IMR-90 (cell line): ENCODE measurements around the gene DOCK6. TPM values are rescaled to one million over a fixed set of nuclear protein-coding genes. Genes with fewer than 3 reads are reported as not detected.

Source experiments
- ATAC-seq: fragments of 200-7000 bp; cut with Tn5 transposase; 2 replicates; pipeline ENCODE4 v1.9.1; 2020; ENCODE audit warnings: low read depth, mild to moderate bottlenecking, moderate library complexity
- BruUV-seq: library from RNA; stranded (reverse); fragments of 400-500 nt; replicated peaks from 2 replicates; lab custom pipeline; 2021; lab: Mats Ljungman, UMichigan
- CTCF ChIA-PET: fragments of 300-600 bp; formaldehyde crosslinking; extraction: SDS; loops from one replicate; lab custom pipeline; 2021; ENCODE audit warnings: antibody characterized with exemption; lab: Yijun Ruan, JAX
- POLR2A ChIA-PET: fragments of 300-600 bp; sonication (Branson Sonifier 250); formaldehyde crosslinking; loops from one replicate; lab custom pipeline; 2022; ENCODE audit warnings: antibody characterized with exemption; ENCODE audit not compliant: unreplicated experiment; lab: Charles Lee
- DNase-seq: peaks from one replicate; pipeline ENCODE4 v3.0.0; 2013
- H2AFZ ChIP-seq: replicated peaks from 2 replicates; pipeline ENCODE3; 2013; ENCODE audit warnings: low read length, mild to moderate bottlenecking; ENCODE audit not compliant: poor library complexity
- H2AK5ac ChIP-seq: 2 replicates; pipeline ENCODE4 v1.6.1; 2013; ENCODE audit warnings: low read depth, low read length, inconsistent platforms
- H2AK9ac ChIP-seq: replicated peaks from 2 replicates; pipeline ENCODE3; 2013; ENCODE audit warnings: mild to moderate bottlenecking, low read depth, low read length, moderate library complexity; ENCODE audit not compliant: poor library complexity
- H2BK120ac ChIP-seq: 2 replicates; pipeline ENCODE4 v1.6.1; 2013; ENCODE audit warnings: low read depth, low read length, inconsistent platforms
- H2BK15ac ChIP-seq: 3 replicates; pipeline ENCODE4 v1.6.1; 2013; ENCODE audit warnings: low read depth, low read length, inconsistent platforms
- H2BK20ac ChIP-seq: 2 replicates; pipeline ENCODE4 v1.6.1; 2013; ENCODE audit warnings: low read depth, mild to moderate bottlenecking, inconsistent platforms, low read length, moderate library complexity
- H2BK5ac ChIP-seq: 2 replicates; pipeline ENCODE4 v1.6.1; 2013; ENCODE audit warnings: mild to moderate bottlenecking, low read depth, low read length, inconsistent platforms; ENCODE audit not compliant: poor library complexity, severe bottlenecking
- H3K14ac ChIP-seq: replicated peaks from 2 replicates; pipeline ENCODE4 v1.6.1; 2013; ENCODE audit warnings: low read depth, low read length, inconsistent platforms
- H3K18ac ChIP-seq: 2 replicates; pipeline ENCODE4 v1.6.1; 2013; ENCODE audit warnings: low read depth, low read length, control low read depth
- H3K23ac ChIP-seq: 2 replicates; pipeline ENCODE4 v1.6.1; 2013; ENCODE audit warnings: low read depth, low read length, inconsistent platforms
- H3K27ac ChIP-seq: 2 replicates; pipeline ENCODE4 v1.5.1; 2013; ENCODE audit warnings: mild to moderate bottlenecking, control low read depth, low read length; ENCODE audit not compliant: insufficient read depth
- H3K27me3 ChIP-seq: 2 replicates; pipeline ENCODE4 v1.6.1; 2013; ENCODE audit warnings: low read length; ENCODE audit not compliant: control insufficient read depth, insufficient read depth
- H3K36me3 ChIP-seq: 2 replicates; pipeline ENCODE4 v1.6.1; 2013; ENCODE audit warnings: low read length, mixed read lengths; ENCODE audit not compliant: control insufficient read depth, insufficient read depth
- H3K4ac ChIP-seq: 2 replicates; pipeline ENCODE4 v1.6.1; 2013; ENCODE audit warnings: low read depth, low read length, inconsistent platforms
- H3K4me1 ChIP-seq: 2 replicates; pipeline ENCODE4 v1.6.1; 2013; ENCODE audit warnings: low read length, mixed read lengths; ENCODE audit not compliant: control insufficient read depth, insufficient read depth
- H3K4me2 ChIP-seq: 2 replicates; pipeline ENCODE4 v1.6.1; 2013; ENCODE audit warnings: low read depth, mild to moderate bottlenecking, control low read depth, low read length, moderate library complexity
- H3K4me3 ChIP-seq: 2 replicates; pipeline ENCODE4 v1.5.1; 2013; ENCODE audit warnings: low read depth, mild to moderate bottlenecking, control low read depth, low read length, moderate library complexity; ENCODE audit not compliant: insufficient read depth
- H3K56ac ChIP-seq: 2 replicates; pipeline ENCODE4 v1.6.1; 2013; ENCODE audit warnings: low read length, inconsistent platforms; ENCODE audit not compliant: insufficient read depth; ENCODE audit errors: extremely low read depth
- H3K79me1 ChIP-seq, 2 experiments: 2 replicates each; pipeline ENCODE4 v1.6.1; 2013; ENCODE audit warnings: low read length in 2 of 2, inconsistent platforms in 1 of 2, low read depth in 1 of 2
- H3K9ac ChIP-seq: 2 replicates; pipeline ENCODE4 v1.6.1; 2013; ENCODE audit warnings: low read depth, low read length, control low read depth
- H3K9me1 ChIP-seq: 2 replicates; pipeline ENCODE4 v1.6.1; 2013; ENCODE audit warnings: low read length, inconsistent platforms; ENCODE audit not compliant: insufficient read depth
- H3K9me3 ChIP-seq: 2 replicates; pipeline ENCODE4 v1.6.1; 2013; ENCODE audit warnings: low read length; ENCODE audit not compliant: control insufficient read depth, insufficient read depth
- H4K20me1 ChIP-seq: 2 replicates; pipeline ENCODE4 v1.6.1; 2013; ENCODE audit warnings: low read length, inconsistent platforms; ENCODE audit not compliant: insufficient read depth
- H4K5ac ChIP-seq: 2 replicates; pipeline ENCODE4 v1.6.1; 2013; ENCODE audit warnings: mild to moderate bottlenecking, low read depth, low read length, control low read depth
- H4K8ac ChIP-seq, 2 experiments: 2 replicates each; pipeline ENCODE4 v1.6.1; 2013; ENCODE audit warnings: low read depth in 2 of 2, low read length in 2 of 2, control low read depth in 1 of 2, inconsistent platforms in 1 of 2
- H4K91ac ChIP-seq: 2 replicates; pipeline ENCODE4 v1.6.1; 2013; ENCODE audit warnings: low read depth, low read length, inconsistent platforms; ENCODE audit not compliant: insufficient read depth
- BHLHE40 ChIP-seq: fragments of 150-350 bp; IDR thresholded peaks from 2 replicates; pipeline ENCODE4 v1.6.1; 2016; ENCODE audit warnings: mild to moderate bottlenecking, low read depth, low read length
- CEBPB ChIP-seq: IDR thresholded peaks from 2 replicates; pipeline ENCODE4 v1.6.1; 2012; ENCODE audit warnings: low read depth, low read length, improper control_type of control experiment
- CHD1 ChIP-seq: IDR thresholded peaks from 2 replicates; pipeline ENCODE4 v1.6.1; 2012; ENCODE audit warnings: low read depth, low read length, improper control_type of control experiment
- ELK1 ChIP-seq: fragments of 150-350 bp; IDR thresholded peaks from 2 replicates; pipeline ENCODE4 v1.6.1; 2016; ENCODE audit warnings: low read depth, mild to moderate bottlenecking, low read length, moderate library complexity, borderline replicate concordance
- MAFK ChIP-seq: IDR thresholded peaks from 2 replicates; pipeline ENCODE4 v1.6.1; 2012; ENCODE audit warnings: low read depth, low read length, improper control_type of control experiment
- MXI1 ChIP-seq: IDR thresholded peaks from 2 replicates; pipeline ENCODE4 v1.6.1; 2012; ENCODE audit warnings: low read depth, mild to moderate bottlenecking, low read length, moderate library complexity, borderline replicate concordance
- NFE2L2 ChIP-seq: fragments of 150-350 bp; IDR thresholded peaks from 2 replicates; pipeline ENCODE4 v1.6.1; 2016; ENCODE audit warnings: low read depth, mild to moderate bottlenecking, low read length
- RAD21 ChIP-seq: IDR thresholded peaks from 2 replicates; pipeline ENCODE4 v1.6.1; 2012; ENCODE audit warnings: low read length, improper control_type of control experiment
- SMC3 ChIP-seq: fragments of 150-350 bp; IDR thresholded peaks from 2 replicates; pipeline ENCODE4 v1.6.1; 2016; ENCODE audit warnings: low read depth, mild to moderate bottlenecking, antibody characterized with exemption, low read length, moderate library complexity
- WGBS, 2 experiments: methylation state at CpG; one replicate each; pipeline versions ENCODE4 v1.1.5 to v1.1.7; 2013; ENCODE audit warnings: missing lambda C conversion rate in 2 of 2; ENCODE audit not compliant: insufficient read length in 1 of 2; ENCODE audit errors: extremely low coverage in 2 of 2; 5-methylcytosine and 5-hydroxymethylcytosine counted together
- dilution Hi-C: fragments of 300-500 bp; cut with HindIII; formaldehyde crosslinking; loops from one replicate; pipeline ENCODE4 v1.14.3; 2018; ENCODE audit warnings: low sequenced_read_pairs; ENCODE audit not compliant: unreplicated experiment
- in situ Hi-C: fragments of 300-500 bp; cut with MboI; formaldehyde crosslinking; loops from 3 replicates; pipeline ENCODE4 v1.14.3; 2019; ENCODE audit warnings: low sequenced_read_pairs, inconsistent platforms, mixed read lengths
- intact Hi-C: fragments of 100-400 bp; cut with micrococcal nuclease; formaldehyde crosslinking; loops from 2 replicates; pipeline ENCODE4 v1.10.0; 2022
- polyA plus RNA-seq, 3 experiments: library from polyadenylated mRNA; depleted of rRNA; stranded (reverse); fragments of >200 nt; gene quantifications; 2 replicates each; pipeline ENCODE4 v1.2.3, GENCODE V29; 2012; ENCODE audit warnings: low replicate concordance in 1 of 3
- total RNA-seq: library from RNA; depleted of rRNA; stranded (reverse); fragments of >200 nt; gene quantifications from 2 replicates; pipeline ENCODE4 v1.2.3, GENCODE V29; 2012
- TF ChIP-seq, protein P1 (sequence below): fragments of 150-350 bp; IDR thresholded peaks from 2 replicates; pipeline ENCODE4 v1.6.1; 2017; ENCODE audit warnings: mild to moderate bottlenecking, antibody characterized with exemption, low read length, low read depth

The DOCK6 gene
- total and polyA plus RNA-seq, 2 of the 4 experiments (the other 2 are of a cell fraction): 5.0 to 18.4 TPM

GRCh38 chr19:11168568-11168967 lies 93.8 kb downstream of the DOCK6 start (continued):
- peak; percentile 90 for TF ChIP-seq BHLHE40

- POLR2A ChIA-PET: no interaction called here
Observed at GRCh38 chr19:11166281-11167142, 95.8 kb downstream of the DOCK6 start.

More at GRCh38 chr19:11166281-11167142, 95.8 kb downstream of the DOCK6 start:
- Histone ChIP-seq H4K8ac (peak overlapping the region in 1 of 2 experiments; percentile 60; a peak in 2 of 4 replicates), H2BK15ac (no peak overlapping the region), H3K9ac (no peak overlapping the region), H4K20me1 (no peaks in the 10 kb centered on the region), H3K4me2 (no peak overlapping the region), H2BK5ac (peak overlapping the region; percentile 61), H3K14ac (peak overlapping the region; percentile 1; the same call in 1 of the 2 replicates), H3K56ac (no peak overlapping the region; the same call in 1 of the 2 replicates), H3K36me3 (peaks cover 57% of the 10 kb centered on the region), H4K91ac (peak overlapping the region; percentile 34; the same call in 1 of the 2 replicates), H2AK5ac (peak overlapping the region; percentile 74), H3K9me3 (no peaks in the 10 kb centered on the region), H2BK20ac (peak overlapping the region; percentile 63; the same call in 1 of the 2 replicates), H3K23ac (peak overlapping the region; percentile 59), H2BK120ac (peak overlapping the region; percentile 43; the same call in 1 of the 2 replicates), H3K4ac (peak overlapping the region; percentile 87), H3K4me3 (no peak overlapping the region), H3K27ac (peak overlapping the region; percentile 31; the same call in 1 of the 2 replicates), H2AFZ (peak overlapping the region; percentile 56), H2AK9ac (peak overlapping the region; percentile 70), H3K9me1 (peaks cover 13% of the 10 kb centered on the region), H3K18ac (no peak overlapping the region), H3K27me3 (no peaks in the 10 kb centered on the region), H3K79me1 (peaks cover 17 to 55% of the 10 kb centered on the region in 2 experiments; a peak in 3 of 4 replicates), H4K5ac (peak overlapping the region; percentile 16; the same call in 1 of the 2 replicates), H3K4me1 (peaks cover 9% of the 10 kb centered on the region)
- no peak for ATAC-seq
- intact Hi-C loops (no loop called here), in situ Hi-C loops (no loop called here), dilution Hi-C loops (no loop called here)
- DNase-seq: no peak
- CTCF ChIA-PET: no interaction called here
- TF ChIP-seq MXI1 (no peak), NFE2L2 (no peak), MAFK (no peak), ELK1 (no peak), CEBPB (no peak), SMC3 (no peak), CHD1 (no peak), RAD21 (no peak), BHLHE40 (no peak)
- TF ChIP-seq, protein P1, sequence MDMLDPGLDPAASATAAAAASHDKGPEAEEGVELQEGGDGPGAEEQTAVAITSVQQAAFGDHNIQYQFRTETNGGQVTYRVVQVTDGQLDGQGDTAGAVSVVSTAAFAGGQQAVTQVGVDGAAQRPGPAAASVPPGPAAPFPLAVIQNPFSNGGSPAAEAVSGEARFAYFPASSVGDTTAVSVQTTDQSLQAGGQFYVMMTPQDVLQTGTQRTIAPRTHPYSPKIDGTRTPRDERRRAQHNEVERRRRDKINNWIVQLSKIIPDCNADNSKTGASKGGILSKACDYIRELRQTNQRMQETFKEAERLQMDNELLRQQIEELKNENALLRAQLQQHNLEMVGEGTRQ: no peak
- WGBS, 2 experiments: 74% methylated on average over 9 of the region's 26 CpGs; no CpG with 5 or more reads in 1 of the 2 experiments
- no TSS peak for BruUV-seq
